GM23338 (cell line): Measurements from ENCODE around the gene ISLR2. TPM values are rescaled to one million over a fixed set of nuclear protein-coding genes. Genes with fewer than 3 reads are reported as not detected.

Source experiments
- ATAC-seq: fragments of 200-7000 bp; cut with Tn5 transposase; 3 replicates; pipeline ENCODE4 v1.9.1; 2020
- DNase-seq: peaks from one replicate; pipeline ENCODE4 v3.0.0-alpha.2; 2015; ENCODE audit warnings: low spot score
- H2AFZ ChIP-seq: fragments of 200-600 bp; sonication (generic); 2 replicates; pipeline ENCODE4 v1.8.0; 2016; ENCODE audit warnings: antibody characterized with exemption, mild to moderate bottlenecking, moderate library complexity
- H3F3A ChIP-seq: fragments of 200-600 bp; sonication (generic); replicated peaks from 2 replicates; pipeline ENCODE4 v1.8.0; 2017; ENCODE audit warnings: antibody characterized with exemption, mixed run types, low read depth
- H3K27ac ChIP-seq: fragments of 200-600 bp; sonication (generic); 2 replicates; pipeline ENCODE4 v1.6.1; 2016; ENCODE audit warnings: low read depth
- H3K27me3 ChIP-seq: fragments of 200-600 bp; sonication (generic); 2 replicates; pipeline ENCODE4 v1.8.0; 2016; ENCODE audit warnings: mild to moderate bottlenecking, mixed run types, moderate library complexity; ENCODE audit not compliant: insufficient read depth
- H3K36me3 ChIP-seq: fragments of 200-600 bp; sonication (generic); 2 replicates; pipeline ENCODE4 v1.8.0; 2016; ENCODE audit warnings: mild to moderate bottlenecking; ENCODE audit not compliant: insufficient read depth
- H3K4me1 ChIP-seq: fragments of 200-600 bp; sonication (generic); 2 replicates; pipeline ENCODE4 v1.8.0; 2016; ENCODE audit warnings: mild to moderate bottlenecking, moderate library complexity; ENCODE audit not compliant: insufficient read depth
- H3K4me2 ChIP-seq: fragments of 200-600 bp; sonication (generic); 2 replicates; pipeline ENCODE4 v1.7.1; 2017; ENCODE audit warnings: mixed run types
- H3K4me3 ChIP-seq: fragments of 200-600 bp; sonication (generic); 2 replicates; pipeline ENCODE4 v1.6.1; 2016; ENCODE audit warnings: mixed run types
- H3K79me2 ChIP-seq: fragments of 200-600 bp; sonication (generic); replicated peaks from 2 replicates; pipeline ENCODE4 v1.8.0; 2017; ENCODE audit warnings: mild to moderate bottlenecking; ENCODE audit not compliant: insufficient read depth
- H3K9me2 ChIP-seq: fragments of 200-600 bp; sonication (generic); 2 replicates; pipeline ENCODE4 v1.8.0; 2017; ENCODE audit not compliant: insufficient read depth
- H4K20me1 ChIP-seq: fragments of 200-600 bp; sonication (generic); replicated peaks from 2 replicates; pipeline ENCODE4 v1.8.0; 2017; ENCODE audit warnings: mild to moderate bottlenecking; ENCODE audit not compliant: insufficient read depth
- H3K27ac Mint-ChIP-seq: 2 replicates; pipeline ENCODE4 v1.8.0; 2020; ENCODE audit warnings: inconsistent platforms, mild to moderate bottlenecking, moderate library complexity, mixed read lengths
- H3K27me3 Mint-ChIP-seq: 3 replicates; pipeline ENCODE4 v1.8.0; 2022; ENCODE audit warnings: low read depth, mild to moderate bottlenecking, moderate library complexity, mixed read lengths, inconsistent platforms; ENCODE audit not compliant: insufficient read depth, poor library complexity
- H3K36me3 Mint-ChIP-seq: 3 replicates; pipeline ENCODE4 v1.8.0; 2021; ENCODE audit warnings: low read depth, mild to moderate bottlenecking, inconsistent platforms, moderate library complexity, mixed read lengths
- H3K4me1 Mint-ChIP-seq: 3 replicates; pipeline ENCODE4 v1.8.0; 2020; ENCODE audit warnings: mild to moderate bottlenecking, inconsistent platforms, mixed read lengths
- H3K4me3 Mint-ChIP-seq: 3 replicates; pipeline ENCODE4 v1.8.0; 2021; ENCODE audit warnings: moderate library complexity, mild to moderate bottlenecking, inconsistent platforms, mixed read lengths
- H3K9me3 Mint-ChIP-seq: 3 replicates; pipeline ENCODE4 v1.8.0; 2020; ENCODE audit warnings: moderate library complexity, mild to moderate bottlenecking, inconsistent platforms, mixed read lengths
- EZH2 ChIP-seq: fragments of 200-600 bp; sonication (generic); IDR thresholded peaks from one replicate; pipeline ENCODE4 v1.8.0; 2017; ENCODE audit warnings: antibody characterized with exemption, mild to moderate bottlenecking, low read depth; ENCODE audit not compliant: unreplicated experiment
- EZH2phosphoT487 ChIP-seq: fragments of 200-600 bp; sonication (generic); IDR thresholded peaks from one replicate; pipeline ENCODE4 v1.8.1; 2018; ENCODE audit warnings: antibody characterized with exemption; ENCODE audit not compliant: unreplicated experiment
- NANOG ChIP-seq: IDR thresholded peaks from 2 replicates; pipeline ENCODE4 v1.6.1; 2016; ENCODE audit warnings: antibody characterized with exemption, borderline replicate concordance
- POLR2AphosphoS5 ChIP-seq: IDR thresholded peaks from 2 replicates; pipeline ENCODE4 v1.6.1; 2016; ENCODE audit warnings: antibody characterized with exemption, low read depth
- ZNF331 ChIP-seq: fragments of 250-450 bp; sonication (Bioruptor Pico); IDR thresholded peaks from 2 replicates; pipeline ENCODE4 v1.5.0; 2020; ENCODE audit warnings: low read depth, mild to moderate bottlenecking, moderate library complexity
- polyA plus RNA-seq: library from polyadenylated mRNA; unstranded; fragments of >200 nt; fragmentation: Nextera tagmentation; extraction: Ambion mirVana; gene quantifications from 2 replicates; pipeline ENCODE4 v1.2.1, GENCODE V29; 2016
- total RNA-seq: library from RNA; depleted of rRNA; stranded (reverse); fragments of >200 nt; shearing (Covaris generic); gene quantifications from 2 replicates; pipeline ENCODE4 v1.2.3, GENCODE V29; 2014
- TF ChIP-seq, protein P1 (sequence below): IDR thresholded peaks from 2 replicates; pipeline ENCODE4 v1.6.1; 2016; ENCODE audit warnings: antibody characterized with exemption
- TF ChIP-seq, protein P2 (sequence below): IDR thresholded peaks from one replicate; pipeline ENCODE4 v1.6.1; 2018; ENCODE audit warnings: antibody characterized with exemption; ENCODE audit not compliant: unreplicated experiment
- TF ChIP-seq, protein P3 (sequence below): fragments of 250-450 bp; sonication (Bioruptor Pico); IDR thresholded peaks from 2 replicates; pipeline ENCODE4 v1.5.0; 2020; ENCODE audit warnings: mild to moderate bottlenecking, moderate library complexity

ISLR2 gene
- total and polyA plus RNA-seq, 2 experiments from 2014 or later: 0.13 to 0.21 TPM

DNA sequence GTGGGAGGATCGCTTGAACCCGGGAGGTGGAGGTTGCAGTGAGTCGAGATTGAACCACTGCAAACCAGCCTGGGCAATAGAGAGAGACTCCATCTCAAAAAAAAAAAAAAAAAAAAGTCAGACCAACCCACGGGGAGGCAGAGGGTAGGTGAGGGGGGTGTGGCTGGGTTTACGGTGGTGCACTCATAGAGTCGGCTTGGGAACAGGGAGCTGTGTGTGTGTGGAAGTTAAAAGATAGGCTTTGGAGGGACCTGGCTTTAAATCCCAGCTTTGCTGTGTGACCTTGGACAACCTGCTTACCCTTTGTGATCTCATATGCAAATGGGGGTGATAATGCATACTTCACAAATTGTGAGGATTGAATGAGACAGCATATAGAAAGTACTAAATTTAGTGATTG, 10.0 kb upstream of the ISLR2 start:
- peaks cover 31% of the 10 kb centered on the region for H3K4me1 Mint-ChIP-seq
- H3K4me3 ChIP-seq: no peak overlapping the region
- H4K20me1 ChIP-seq: no peaks in the 10 kb centered on the region
- peaks cover 9% of the 10 kb centered on the region for H3K9me3 Mint-ChIP-seq
- H3K27ac Mint-ChIP-seq: no peak overlapping the region
- H3K4me3 Mint-ChIP-seq: no peak overlapping the region
- no peaks in the 10 kb centered on the region for H3K9me2 ChIP-seq
- no peak overlapping the region for H3K4me2 ChIP-seq
- H3F3A ChIP-seq: no peaks in the 10 kb centered on the region
- no peak overlapping the region for H3K27ac ChIP-seq
- peaks cover 24% of the 10 kb centered on the region for H3K27me3 Mint-ChIP-seq
- peaks cover 7% of the 10 kb centered on the region; the same call in 1 of the 3 replicates for H3K36me3 Mint-ChIP-seq
- H3K79me2 ChIP-seq: no peaks in the 10 kb centered on the region
- peaks cover 15% of the 10 kb centered on the region for H3K4me1 ChIP-seq
- H2AFZ ChIP-seq: no peak overlapping the region
- H3K36me3 ChIP-seq: no peaks in the 10 kb centered on the region
- no peak for TF ChIP-seq ZNF331 (CRISPR knock-in tag)
- TF ChIP-seq NANOG: no peak
- TF ChIP-seq, protein P1, sequence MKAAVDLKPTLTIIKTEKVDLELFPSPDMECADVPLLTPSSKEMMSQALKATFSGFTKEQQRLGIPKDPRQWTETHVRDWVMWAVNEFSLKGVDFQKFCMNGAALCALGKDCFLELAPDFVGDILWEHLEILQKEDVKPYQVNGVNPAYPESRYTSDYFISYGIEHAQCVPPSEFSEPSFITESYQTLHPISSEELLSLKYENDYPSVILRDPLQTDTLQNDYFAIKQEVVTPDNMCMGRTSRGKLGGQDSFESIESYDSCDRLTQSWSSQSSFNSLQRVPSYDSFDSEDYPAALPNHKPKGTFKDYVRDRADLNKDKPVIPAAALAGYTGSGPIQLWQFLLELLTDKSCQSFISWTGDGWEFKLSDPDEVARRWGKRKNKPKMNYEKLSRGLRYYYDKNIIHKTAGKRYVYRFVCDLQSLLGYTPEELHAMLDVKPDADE: no peak
- TF ChIP-seq EZH2: no peak
- TF ChIP-seq, protein P2, sequence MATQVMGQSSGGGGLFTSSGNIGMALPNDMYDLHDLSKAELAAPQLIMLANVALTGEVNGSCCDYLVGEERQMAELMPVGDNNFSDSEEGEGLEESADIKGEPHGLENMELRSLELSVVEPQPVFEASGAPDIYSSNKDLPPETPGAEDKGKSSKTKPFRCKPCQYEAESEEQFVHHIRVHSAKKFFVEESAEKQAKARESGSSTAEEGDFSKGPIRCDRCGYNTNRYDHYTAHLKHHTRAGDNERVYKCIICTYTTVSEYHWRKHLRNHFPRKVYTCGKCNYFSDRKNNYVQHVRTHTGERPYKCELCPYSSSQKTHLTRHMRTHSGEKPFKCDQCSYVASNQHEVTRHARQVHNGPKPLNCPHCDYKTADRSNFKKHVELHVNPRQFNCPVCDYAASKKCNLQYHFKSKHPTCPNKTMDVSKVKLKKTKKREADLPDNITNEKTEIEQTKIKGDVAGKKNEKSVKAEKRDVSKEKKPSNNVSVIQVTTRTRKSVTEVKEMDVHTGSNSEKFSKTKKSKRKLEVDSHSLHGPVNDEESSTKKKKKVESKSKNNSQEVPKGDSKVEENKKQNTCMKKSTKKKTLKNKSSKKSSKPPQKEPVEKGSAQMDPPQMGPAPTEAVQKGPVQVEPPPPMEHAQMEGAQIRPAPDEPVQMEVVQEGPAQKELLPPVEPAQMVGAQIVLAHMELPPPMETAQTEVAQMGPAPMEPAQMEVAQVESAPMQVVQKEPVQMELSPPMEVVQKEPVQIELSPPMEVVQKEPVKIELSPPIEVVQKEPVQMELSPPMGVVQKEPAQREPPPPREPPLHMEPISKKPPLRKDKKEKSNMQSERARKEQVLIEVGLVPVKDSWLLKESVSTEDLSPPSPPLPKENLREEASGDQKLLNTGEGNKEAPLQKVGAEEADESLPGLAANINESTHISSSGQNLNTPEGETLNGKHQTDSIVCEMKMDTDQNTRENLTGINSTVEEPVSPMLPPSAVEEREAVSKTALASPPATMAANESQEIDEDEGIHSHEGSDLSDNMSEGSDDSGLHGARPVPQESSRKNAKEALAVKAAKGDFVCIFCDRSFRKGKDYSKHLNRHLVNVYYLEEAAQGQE: no peak
- no peak for TF ChIP-seq POLR2AphosphoS5
- TF ChIP-seq EZH2phosphoT487: no peak
- TF ChIP-seq, protein P3, sequence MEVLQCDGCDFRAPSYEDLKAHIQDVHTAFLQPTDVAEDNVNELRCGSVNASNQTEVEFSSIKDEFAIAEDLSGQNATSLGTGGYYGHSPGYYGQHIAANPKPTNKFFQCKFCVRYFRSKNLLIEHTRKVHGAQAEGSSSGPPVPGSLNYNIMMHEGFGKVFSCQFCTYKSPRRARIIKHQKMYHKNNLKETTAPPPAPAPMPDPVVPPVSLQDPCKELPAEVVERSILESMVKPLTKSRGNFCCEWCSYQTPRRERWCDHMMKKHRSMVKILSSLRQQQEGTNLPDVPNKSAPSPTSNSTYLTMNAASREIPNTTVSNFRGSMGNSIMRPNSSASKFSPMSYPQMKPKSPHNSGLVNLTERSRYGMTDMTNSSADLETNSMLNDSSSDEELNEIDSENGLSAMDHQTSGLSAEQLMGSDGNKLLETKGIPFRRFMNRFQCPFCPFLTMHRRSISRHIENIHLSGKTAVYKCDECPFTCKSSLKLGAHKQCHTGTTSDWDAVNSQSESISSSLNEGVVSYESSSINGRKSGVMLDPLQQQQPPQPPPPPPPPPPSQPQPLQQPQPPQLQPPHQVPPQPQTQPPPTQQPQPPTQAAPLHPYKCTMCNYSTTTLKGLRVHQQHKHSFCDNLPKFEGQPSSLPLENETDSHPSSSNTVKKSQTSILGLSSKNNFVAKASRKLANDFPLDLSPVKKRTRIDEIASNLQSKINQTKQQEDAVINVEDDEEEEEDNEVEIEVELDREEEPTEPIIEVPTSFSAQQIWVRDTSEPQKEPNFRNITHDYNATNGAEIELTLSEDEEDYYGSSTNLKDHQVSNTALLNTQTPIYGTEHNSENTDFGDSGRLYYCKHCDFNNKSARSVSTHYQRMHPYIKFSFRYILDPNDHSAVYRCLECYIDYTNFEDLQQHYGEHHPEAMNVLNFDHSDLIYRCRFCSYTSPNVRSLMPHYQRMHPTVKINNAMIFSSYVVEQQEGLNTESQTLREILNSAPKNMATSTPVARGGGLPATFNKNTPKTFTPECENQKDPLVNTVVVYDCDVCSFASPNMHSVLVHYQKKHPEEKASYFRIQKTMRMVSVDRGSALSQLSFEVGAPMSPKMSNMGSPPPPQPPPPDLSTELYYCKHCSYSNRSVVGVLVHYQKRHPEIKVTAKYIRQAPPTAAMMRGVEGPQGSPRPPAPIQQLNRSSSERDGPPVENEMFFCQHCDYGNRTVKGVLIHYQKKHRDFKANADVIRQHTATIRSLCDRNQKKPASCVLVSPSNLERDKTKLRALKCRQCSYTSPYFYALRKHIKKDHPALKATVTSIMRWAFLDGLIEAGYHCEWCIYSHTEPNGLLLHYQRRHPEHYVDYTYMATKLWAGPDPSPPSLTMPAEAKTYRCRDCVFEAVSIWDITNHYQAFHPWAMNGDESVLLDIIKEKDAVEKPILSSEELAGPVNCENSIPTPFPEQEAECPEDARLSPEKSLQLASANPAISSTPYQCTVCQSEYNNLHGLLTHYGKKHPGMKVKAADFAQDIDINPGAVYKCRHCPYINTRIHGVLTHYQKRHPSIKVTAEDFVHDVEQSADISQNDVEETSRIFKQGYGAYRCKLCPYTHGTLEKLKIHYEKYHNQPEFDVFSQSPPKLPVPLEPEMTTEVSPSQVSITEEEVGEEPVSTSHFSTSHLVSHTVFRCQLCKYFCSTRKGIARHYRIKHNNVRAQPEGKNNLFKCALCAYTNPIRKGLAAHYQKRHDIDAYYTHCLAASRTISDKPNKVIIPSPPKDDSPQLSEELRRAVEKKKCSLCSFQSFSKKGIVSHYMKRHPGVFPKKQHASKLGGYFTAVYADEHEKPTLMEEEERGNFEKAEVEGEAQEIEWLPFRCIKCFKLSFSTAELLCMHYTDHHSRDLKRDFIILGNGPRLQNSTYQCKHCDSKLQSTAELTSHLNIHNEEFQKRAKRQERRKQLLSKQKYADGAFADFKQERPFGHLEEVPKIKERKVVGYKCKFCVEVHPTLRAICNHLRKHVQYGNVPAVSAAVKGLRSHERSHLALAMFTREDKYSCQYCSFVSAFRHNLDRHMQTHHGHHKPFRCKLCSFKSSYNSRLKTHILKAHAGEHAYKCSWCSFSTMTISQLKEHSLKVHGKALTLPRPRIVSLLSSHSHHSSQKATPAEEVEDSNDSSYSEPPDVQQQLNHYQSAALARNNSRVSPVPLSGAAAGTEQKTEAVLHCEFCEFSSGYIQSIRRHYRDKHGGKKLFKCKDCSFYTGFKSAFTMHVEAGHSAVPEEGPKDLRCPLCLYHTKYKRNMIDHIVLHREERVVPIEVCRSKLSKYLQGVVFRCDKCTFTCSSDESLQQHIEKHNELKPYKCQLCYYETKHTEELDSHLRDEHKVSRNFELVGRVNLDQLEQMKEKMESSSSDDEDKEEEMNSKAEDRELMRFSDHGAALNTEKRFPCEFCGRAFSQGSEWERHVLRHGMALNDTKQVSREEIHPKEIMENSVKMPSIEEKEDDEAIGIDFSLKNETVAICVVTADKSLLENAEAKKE (CRISPR knock-in tag): no peak
- DNase-seq (no peak), ATAC-seq (no peak)
- peaks cover 17% of the 10 kb centered on the region for H3K27me3 ChIP-seq
